OCI-LY3 (cell line): ENCODE measurements around the gene PTPRR.

Source experiments
- CTCF ChIP-seq: fragments of 200-600, 300-600 bp; sonication (generic); IDR thresholded peaks from 2 replicates; pipeline ENCODE4 v1.5.1; 2014; ENCODE audit warnings: antibody characterized with exemption, low read length, low read depth
- EZH2phosphoT487 ChIP-seq: fragments of 200-600 bp; shearing (Covaris generic); IDR thresholded peaks from 2 replicates; pipeline ENCODE4 v1.6.1; 2018; ENCODE audit warnings: antibody characterized with exemption, mixed run types, low read depth

- TF ChIP-seq CTCF = no peak
- no peak for TF ChIP-seq EZH2phosphoT487
Observed at GRCh38 chr12:70880744-70881143, 39.8 kb downstream of the PTPRR start.
